ENCODE data around the gene PRKCZ. TPM values are rescaled to one million over a fixed set of nuclear protein-coding genes. Genes with fewer than 3 reads are reported as not detected.

PRKCZ gene
- total and polyA plus RNA-seq, 4 donors: 4.8 to 9.9 (median 8.4) TPM

- Histone ChIP-seq H3K27me3 (ENCODE audit: control insufficient read depth in 4 of 4, insufficient read depth in 4 of 4, low read length in 3 of 4) (peaks cover 0 to 10% (median 5%) of the 10 kb centered on the region in 4 donors), H3K9me3 (ENCODE audit: control insufficient read depth in 4 of 4, low read length in 3 of 4) (no peaks in the 10 kb centered on the region), H3K36me3 (ENCODE audit: control insufficient read depth in 4 of 4, insufficient read depth in 3 of 4, low read depth in 1 of 4, low read length in 3 of 4) (no peaks in the 10 kb centered on the region), H3K4me1 (ENCODE audit: control insufficient read depth in 4 of 4, insufficient read depth in 4 of 4, low read length in 3 of 4) (peaks cover 0 to 12% (median 2%) of the 10 kb centered on the region in 4 donors), H3K4me3 (ENCODE audit: low read depth in 1 of 3, low read length in 3 of 3) (no peak overlapping the region), H3K27ac (ENCODE audit: low read depth in 1 of 2, low read length in 2 of 2) (no peak overlapping the region), H3K9ac (ENCODE audit: low read depth in 1 of 2, low read length in 2 of 2) (no peak overlapping the region)
- DNase-seq (ENCODE audit: low spot score): no peak
- 83% methylated on average over 9 of the region's 9 CpGs for WGBS
- no peak for TF ChIP-seq TAF1 (conservative IDR thresholded peaks at IDR 0.05)
- TF ChIP-seq, protein P1, sequence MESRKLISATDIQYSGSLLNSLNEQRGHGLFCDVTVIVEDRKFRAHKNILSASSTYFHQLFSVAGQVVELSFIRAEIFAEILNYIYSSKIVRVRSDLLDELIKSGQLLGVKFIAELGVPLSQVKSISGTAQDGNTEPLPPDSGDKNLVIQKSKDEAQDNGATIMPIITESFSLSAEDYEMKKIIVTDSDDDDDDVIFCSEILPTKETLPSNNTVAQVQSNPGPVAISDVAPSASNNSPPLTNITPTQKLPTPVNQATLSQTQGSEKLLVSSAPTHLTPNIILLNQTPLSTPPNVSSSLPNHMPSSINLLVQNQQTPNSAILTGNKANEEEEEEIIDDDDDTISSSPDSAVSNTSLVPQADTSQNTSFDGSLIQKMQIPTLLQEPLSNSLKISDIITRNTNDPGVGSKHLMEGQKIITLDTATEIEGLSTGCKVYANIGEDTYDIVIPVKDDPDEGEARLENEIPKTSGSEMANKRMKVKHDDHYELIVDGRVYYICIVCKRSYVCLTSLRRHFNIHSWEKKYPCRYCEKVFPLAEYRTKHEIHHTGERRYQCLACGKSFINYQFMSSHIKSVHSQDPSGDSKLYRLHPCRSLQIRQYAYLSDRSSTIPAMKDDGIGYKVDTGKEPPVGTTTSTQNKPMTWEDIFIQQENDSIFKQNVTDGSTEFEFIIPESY (IDR thresholded peaks at IDR 0.05): no peak
- TF ChIP-seq, protein P2, sequence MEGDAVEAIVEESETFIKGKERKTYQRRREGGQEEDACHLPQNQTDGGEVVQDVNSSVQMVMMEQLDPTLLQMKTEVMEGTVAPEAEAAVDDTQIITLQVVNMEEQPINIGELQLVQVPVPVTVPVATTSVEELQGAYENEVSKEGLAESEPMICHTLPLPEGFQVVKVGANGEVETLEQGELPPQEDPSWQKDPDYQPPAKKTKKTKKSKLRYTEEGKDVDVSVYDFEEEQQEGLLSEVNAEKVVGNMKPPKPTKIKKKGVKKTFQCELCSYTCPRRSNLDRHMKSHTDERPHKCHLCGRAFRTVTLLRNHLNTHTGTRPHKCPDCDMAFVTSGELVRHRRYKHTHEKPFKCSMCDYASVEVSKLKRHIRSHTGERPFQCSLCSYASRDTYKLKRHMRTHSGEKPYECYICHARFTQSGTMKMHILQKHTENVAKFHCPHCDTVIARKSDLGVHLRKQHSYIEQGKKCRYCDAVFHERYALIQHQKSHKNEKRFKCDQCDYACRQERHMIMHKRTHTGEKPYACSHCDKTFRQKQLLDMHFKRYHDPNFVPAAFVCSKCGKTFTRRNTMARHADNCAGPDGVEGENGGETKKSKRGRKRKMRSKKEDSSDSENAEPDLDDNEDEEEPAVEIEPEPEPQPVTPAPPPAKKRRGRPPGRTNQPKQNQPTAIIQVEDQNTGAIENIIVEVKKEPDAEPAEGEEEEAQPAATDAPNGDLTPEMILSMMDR (IDR thresholded peaks at IDR 0.05; ENCODE audit: low read depth, low read length, missing input control): no peak
These were observed 27.0 kb upstream of the PRKCZ start for GRCh38 chr1:2023187-2023586.

DNA sequence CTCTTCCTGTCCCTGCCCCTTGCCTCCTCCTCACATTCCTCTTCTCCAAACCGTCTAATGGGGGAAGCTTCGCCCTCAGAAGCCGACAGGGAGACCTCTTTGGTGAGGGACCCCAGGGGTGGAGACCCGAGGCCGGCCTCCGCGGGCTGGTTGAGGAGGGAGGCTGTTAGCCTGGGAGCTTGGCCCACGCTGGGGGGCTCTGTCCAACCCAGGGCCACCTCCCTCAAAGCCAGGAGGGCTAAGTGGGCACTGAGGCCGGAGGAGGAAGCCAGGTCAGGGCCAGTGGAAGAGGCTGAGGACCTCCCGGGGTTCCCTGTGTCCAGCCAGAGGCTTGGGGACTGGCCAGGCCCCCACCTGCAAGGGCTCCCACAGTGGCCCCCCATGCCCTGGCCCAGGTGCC lies 25.8 kb upstream of the PRKCZ start:
- Histone ChIP-seq H3K4me3 (ENCODE audit: low read depth in 1 of 3, low read length in 3 of 3) (no peak overlapping the region), H3K9ac (ENCODE audit: low read depth in 1 of 2, low read length in 2 of 2) (no peak overlapping the region), H3K36me3 (ENCODE audit: control insufficient read depth in 4 of 4, insufficient read depth in 3 of 4, low read depth in 1 of 4, low read length in 3 of 4) (no peaks in the 10 kb centered on the region), H3K9me3 (ENCODE audit: control insufficient read depth in 4 of 4, low read length in 3 of 4) (no peaks in the 10 kb centered on the region), H3K27ac (ENCODE audit: low read depth in 1 of 2, low read length in 2 of 2) (no peak overlapping the region), H3K4me1 (ENCODE audit: control insufficient read depth in 4 of 4, insufficient read depth in 4 of 4, low read length in 3 of 4) (peaks cover 0 to 9% (median 1%) of the 10 kb centered on the region in 4 donors), H3K27me3 (ENCODE audit: control insufficient read depth in 4 of 4, insufficient read depth in 4 of 4, low read length in 3 of 4) (peaks cover 0 to 9% (median 4%) of the 10 kb centered on the region in 4 donors)
- 90% methylated on average over 10 of the region's 10 CpGs for WGBS
- TF ChIP-seq FOXA1 (IDR thresholded peaks at IDR 0.05): no peak
- no peak for TF ChIP-seq REST (IDR thresholded peaks at IDR 0.05)
- TF ChIP-seq RXRA (IDR thresholded peaks at IDR 0.05): no peak
- TF ChIP-seq, protein P1 (IDR thresholded peaks at IDR 0.05): no peak
- TF ChIP-seq, protein P2 (IDR thresholded peaks at IDR 0.05; ENCODE audit: low read depth, low read length, missing input control): no peak
- no peak for TF ChIP-seq JUND (IDR thresholded peaks at IDR 0.05)
- TF ChIP-seq NR2F2 (IDR thresholded peaks at IDR 0.05): no peak
- no peak for TF ChIP-seq YY1 (IDR thresholded peaks at IDR 0.05)
- no peak for TF ChIP-seq FOXA2 (IDR thresholded peaks at IDR 0.05)
- no peak for TF ChIP-seq ATF3 (IDR thresholded peaks at IDR 0.05)
- TF ChIP-seq MAX (IDR thresholded peaks at IDR 0.05): no peak
- TF ChIP-seq GABPA (IDR thresholded peaks at IDR 0.05 in 1 of 2, conservative IDR thresholded peaks at IDR 0.05 in 1 of 2): no peak
- no peak for TF ChIP-seq HNF4G (IDR thresholded peaks at IDR 0.05)
- TF ChIP-seq HNF4A (conservative IDR thresholded peaks at IDR 0.05): no peak
- no peak for TF ChIP-seq SP1 (IDR thresholded peaks at IDR 0.05)
- no peak for TF ChIP-seq RAD21 (IDR thresholded peaks at IDR 0.05)
- TF ChIP-seq TAF1 (conservative IDR thresholded peaks at IDR 0.05): no peak
- no peak for TF ChIP-seq EGR1 (IDR thresholded peaks at IDR 0.05; ENCODE audit: low read depth in 2 of 2)
- no peak for DNase-seq (ENCODE audit: low spot score)
